Peyer's patch (tissue), 4 donors: ENCODE results near the gene MAPK14.

Experiments
- CTCF ChIP-seq, 6 experiments: fragments of 450-650 bp in 4 of 6; fragments of 200-600 bp in 2 of 6; sonication (generic) in 1 of 6; IDR thresholded peaks; one replicate each; pipeline ENCODE4 v1.5.1; 2017 to 2019; ENCODE audit warnings: antibody characterized with exemption in 6 of 6, mild to moderate bottlenecking in 3 of 6, moderate library complexity in 1 of 6
- POLR2A ChIP-seq, 2 donors: fragments of 450-650 bp; IDR thresholded peaks; one replicate each; pipeline ENCODE4 v1.5.1; 2017; ENCODE audit warnings: antibody characterized with exemption in 2 of 2, mild to moderate bottlenecking in 2 of 2, moderate library complexity in 2 of 2

GRCh38 chr6:36062247-36062646 is 34.6 kb downstream of the MAPK14 start:
- TF ChIP-seq CTCF (IDR thresholded peaks at IDR 0.05) (no peak), POLR2A (IDR thresholded peaks at IDR 0.05) (no peak)
